GM12873 (cell line): ENCODE data around the gene FGF12.
A peak's percentile ranks its signal among the peaks of the same experiment; 100 is the strongest.

Experiments used
- TF ChIP-seq, protein P1 (sequence below): IDR thresholded peaks from 2 replicates; pipeline ENCODE4 v1.5.1; 2012; ENCODE audit warnings: low read depth, mild to moderate bottlenecking, moderate library complexity, low read length, control low read depth; ENCODE audit not compliant: insufficient read depth; ENCODE audit errors: missing control alignments

FGF12 gene

GRCh38 chr3:192575879-192576506, 151.3 kb downstream of the FGF12 start:
- TF ChIP-seq, protein P1, sequence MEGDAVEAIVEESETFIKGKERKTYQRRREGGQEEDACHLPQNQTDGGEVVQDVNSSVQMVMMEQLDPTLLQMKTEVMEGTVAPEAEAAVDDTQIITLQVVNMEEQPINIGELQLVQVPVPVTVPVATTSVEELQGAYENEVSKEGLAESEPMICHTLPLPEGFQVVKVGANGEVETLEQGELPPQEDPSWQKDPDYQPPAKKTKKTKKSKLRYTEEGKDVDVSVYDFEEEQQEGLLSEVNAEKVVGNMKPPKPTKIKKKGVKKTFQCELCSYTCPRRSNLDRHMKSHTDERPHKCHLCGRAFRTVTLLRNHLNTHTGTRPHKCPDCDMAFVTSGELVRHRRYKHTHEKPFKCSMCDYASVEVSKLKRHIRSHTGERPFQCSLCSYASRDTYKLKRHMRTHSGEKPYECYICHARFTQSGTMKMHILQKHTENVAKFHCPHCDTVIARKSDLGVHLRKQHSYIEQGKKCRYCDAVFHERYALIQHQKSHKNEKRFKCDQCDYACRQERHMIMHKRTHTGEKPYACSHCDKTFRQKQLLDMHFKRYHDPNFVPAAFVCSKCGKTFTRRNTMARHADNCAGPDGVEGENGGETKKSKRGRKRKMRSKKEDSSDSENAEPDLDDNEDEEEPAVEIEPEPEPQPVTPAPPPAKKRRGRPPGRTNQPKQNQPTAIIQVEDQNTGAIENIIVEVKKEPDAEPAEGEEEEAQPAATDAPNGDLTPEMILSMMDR: no peak

DNA sequence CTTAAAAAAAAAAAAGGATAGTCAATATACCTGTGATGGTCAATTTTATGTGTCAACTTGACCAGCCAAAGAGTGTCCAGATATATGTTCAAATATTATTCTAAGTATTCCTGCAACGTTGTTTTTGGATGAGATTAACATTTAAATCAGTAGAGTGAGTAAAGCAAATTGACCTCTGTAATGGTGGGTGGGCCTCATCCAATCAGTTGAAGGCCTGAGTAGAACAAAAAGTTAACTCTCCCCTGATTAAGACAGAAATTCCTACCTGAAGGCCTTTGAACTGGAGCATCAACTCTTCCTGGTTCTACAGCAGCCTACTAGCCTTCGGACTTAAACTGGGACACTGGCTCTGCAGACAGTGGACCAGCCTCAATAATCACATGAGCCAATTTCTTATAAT, 154.1 kb downstream of the FGF12 start:
- TF ChIP-seq, protein P1: no peak

DNA sequence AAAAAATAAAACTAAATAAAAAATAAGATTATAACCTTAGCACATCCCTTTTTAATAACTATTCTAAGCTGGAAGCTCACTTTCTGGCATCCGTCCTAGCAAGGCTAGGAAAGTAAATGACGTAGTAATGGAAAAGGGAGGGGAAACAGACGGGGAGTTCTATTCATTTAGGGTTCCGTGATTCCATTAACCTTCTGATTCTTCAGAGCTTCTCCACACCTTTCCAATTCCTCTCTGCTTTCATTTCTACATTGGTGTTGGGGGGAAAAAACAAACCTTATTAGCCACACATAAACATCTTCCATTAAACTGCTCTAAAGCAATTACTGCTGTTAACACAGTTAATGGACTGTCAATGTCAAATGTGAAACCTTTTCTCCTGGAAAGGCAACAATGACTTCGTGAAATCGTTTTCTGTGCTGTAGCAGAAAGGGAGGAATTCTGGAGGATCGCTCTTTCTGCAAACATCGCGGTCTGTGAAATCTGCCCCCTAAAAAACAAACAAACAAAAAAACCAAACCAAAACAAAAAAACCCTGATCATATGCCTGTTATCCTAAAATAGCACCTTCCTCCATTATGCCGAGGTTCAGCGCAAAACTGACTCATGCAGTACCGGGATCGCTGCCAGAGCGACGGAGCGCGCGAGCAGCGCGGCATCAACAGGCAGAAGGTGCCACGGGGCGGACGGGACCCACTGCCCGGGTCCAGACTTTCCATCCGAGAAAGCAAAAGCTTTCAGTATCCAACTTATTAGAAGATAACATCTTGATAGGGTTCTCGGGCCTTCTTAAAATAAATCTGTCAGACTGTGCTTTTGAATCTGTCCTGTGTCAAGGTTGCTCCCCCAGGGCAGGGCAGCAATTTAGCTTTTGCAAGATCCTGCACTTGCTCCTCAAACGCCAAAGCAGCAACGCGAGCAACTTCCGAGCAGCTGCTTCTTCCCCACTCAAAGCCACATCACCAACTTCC, 156.2 kb downstream of the FGF12 start:
- TF ChIP-seq, protein P1: no peak

GRCh38 chr3:192570315-192570714, 157.0 kb downstream of the FGF12 start:
- TF ChIP-seq, protein P1: no peak

- TF ChIP-seq, protein P1: peak; percentile 60
These were observed 160.5 kb downstream of the FGF12 start for GRCh38 chr3:192566706-192567290.

GRCh38 chr3:192564611-192565010, 162.7 kb downstream of the FGF12 start:
- TF ChIP-seq, protein P1: no peak

- TF ChIP-seq, protein P1: no peak
These were observed 163.9 kb downstream of the FGF12 start for GRCh38 chr3:192563417-192563816.
